Stimulated activated CD4-positive, alpha-beta T cell treated with anti-CD3 and anti-CD28 coated beads, Interleukin-1b, Interleukin-23, amount 100 ng/mL, for 1 hour (primary cell): Measurements from ENCODE around the gene PAPLN.

Experiments used
- DNase-seq, 2 donors: peaks; one replicate each; pipeline ENCODE4 v3.0.0-alpha.2; 2020; ENCODE audit warnings: low read depth in 2 of 2

The PAPLN gene

GRCh38 chr14:73261075-73261474, 23.8 kb downstream of the PAPLN start:
- DNase-seq = no peak

GRCh38 chr14:73261520-73262426, 24.5 kb downstream of the PAPLN start:
- no peak for DNase-seq

- DNase-seq = no peak
Measured at GRCh38 chr14:73262427-73263183, 25.3 kb downstream of the PAPLN start.

GRCh38 chr14:73263606-73264005, 26.3 kb downstream of the PAPLN start:
- no peak for DNase-seq

GRCh38 chr14:73264080-73264884, 27.0 kb downstream of the PAPLN start:
- DNase-seq = no peak

GRCh38 chr14:73264885-73265720, 27.8 kb downstream of the PAPLN start:
- DNase-seq = no peak

GRCh38 chr14:73265721-73266046, 28.4 kb downstream of the PAPLN start:
- no peak for DNase-seq

- DNase-seq = no peak
Measured at GRCh38 chr14:73266317-73266716, 29.0 kb downstream of the PAPLN start.

- no peak for DNase-seq
Measured at GRCh38 chr14:73267474-73267873, 30.2 kb downstream of the PAPLN start.

GRCh38 chr14:73269729-73270531, 32.6 kb downstream of the PAPLN start:
- no peak for DNase-seq

GRCh38 chr14:73272393-73272792, 35.1 kb downstream of the PAPLN start:
- DNase-seq = no peak

GRCh38 chr14:73273799-73274198, 36.5 kb downstream of the PAPLN start:
- DNase-seq = no peak

- DNase-seq = no peak
Measured at GRCh38 chr14:73276836-73277235, 39.5 kb downstream of the PAPLN start.

GRCh38 chr14:73277376-73277775, 40.1 kb downstream of the PAPLN start:
- DNase-seq = no peak

GRCh38 chr14:73280903-73281302, 43.6 kb downstream of the PAPLN start:
- no peak for DNase-seq

GRCh38 chr14:73283608-73284379, 46.5 kb downstream of the PAPLN start:
- DNase-seq = no peak

GRCh38 chr14:73285979-73286378, 48.7 kb downstream of the PAPLN start:
- no peak for DNase-seq

- DNase-seq = no peak
Measured at GRCh38 chr14:73286598-73286997, 49.3 kb downstream of the PAPLN start.

GRCh38 chr14:73287071-73287470, 49.8 kb downstream of the PAPLN start:
- DNase-seq = no peak

GRCh38 chr14:73289308-73289707, 52.0 kb downstream of the PAPLN start:
- no peak for DNase-seq
